Karpas-422 (cell line): ENCODE data around the gene MYH14. TPM values are rescaled to one million over a fixed set of nuclear protein-coding genes. Genes with fewer than 3 reads are reported as not detected.

Experiments used
- DNase-seq: peaks from one replicate; pipeline ENCODE4 v3.0.0-alpha.2; 2015
- H2AFZ ChIP-seq: fragments of 200-600 bp; sonication (generic); 2 replicates; pipeline ENCODE4 v1.6.1; 2014; ENCODE audit warnings: antibody characterized with exemption, low read length, mixed read lengths
- H3K27ac ChIP-seq: fragments of 200-600 bp; sonication (generic); 2 replicates; pipeline ENCODE4 v1.5.1; 2014; ENCODE audit warnings: mild to moderate bottlenecking, low read length, moderate library complexity
- H3K27me3 ChIP-seq: fragments of 200-600 bp; sonication (generic); 2 replicates; pipeline ENCODE4 v1.6.1; 2014; ENCODE audit warnings: low read length, mixed read lengths
- H3K36me3 ChIP-seq: fragments of 200-600 bp; sonication (generic); 2 replicates; pipeline ENCODE4 v1.6.1; 2014; ENCODE audit warnings: low read length, mixed read lengths; ENCODE audit not compliant: insufficient read depth
- H3K4me1 ChIP-seq: fragments of 200-600 bp; sonication (generic); 2 replicates; pipeline ENCODE4 v1.6.1; 2014; ENCODE audit warnings: mild to moderate bottlenecking, low read length, mixed read lengths
- H3K4me2 ChIP-seq: fragments of 200-600 bp; sonication (generic); 2 replicates; pipeline ENCODE4 v1.6.1; 2014; ENCODE audit warnings: low read length, low read depth, mild to moderate bottlenecking; ENCODE audit not compliant: poor library complexity, severe bottlenecking
- H3K4me3 ChIP-seq: fragments of 200-600 bp; sonication (generic); 2 replicates; pipeline ENCODE4 v1.5.1; 2014; ENCODE audit warnings: mild to moderate bottlenecking, antibody characterized with exemption, low read length, mixed read lengths
- H3K79me2 ChIP-seq: fragments of 200-600 bp; sonication (generic); 2 replicates; pipeline ENCODE4 v1.6.1; 2014; ENCODE audit warnings: mild to moderate bottlenecking, low read length, mixed read lengths
- H3K9ac ChIP-seq: fragments of 200-600 bp; sonication (generic); 2 replicates; pipeline ENCODE4 v1.6.0; 2014; ENCODE audit warnings: low read length
- H3K9me2 ChIP-seq: fragments of 200-600 bp; sonication (generic), shearing (Covaris generic); replicated peaks from 2 replicates; pipeline ENCODE4 v1.6.0; 2014; ENCODE audit warnings: mild to moderate bottlenecking, low read length, moderate library complexity; ENCODE audit not compliant: insufficient read depth
- H3K9me3 ChIP-seq: fragments of 300-700, 200-600 bp; sonication (generic); 2 replicates; pipeline ENCODE4 v1.6.1; 2014; ENCODE audit warnings: low read length, mixed read lengths
- H4K20me1 ChIP-seq: fragments of 200-600 bp; sonication (generic); 2 replicates; pipeline ENCODE4 v1.6.1; 2014; ENCODE audit warnings: mild to moderate bottlenecking, antibody characterized with exemption, low read length, low read depth; ENCODE audit not compliant: insufficient read depth
- total RNA-seq: library from RNA; depleted of rRNA; stranded (reverse); fragments of >200 nt; shearing (Covaris generic); gene quantifications from 2 replicates; pipeline ENCODE4 v1.2.3, GENCODE V29; 2014; ENCODE audit warnings: low replicate concordance

Gene MYH14
- total RNA-seq, 1 experiment from 2014 or later: not detected

DNA sequence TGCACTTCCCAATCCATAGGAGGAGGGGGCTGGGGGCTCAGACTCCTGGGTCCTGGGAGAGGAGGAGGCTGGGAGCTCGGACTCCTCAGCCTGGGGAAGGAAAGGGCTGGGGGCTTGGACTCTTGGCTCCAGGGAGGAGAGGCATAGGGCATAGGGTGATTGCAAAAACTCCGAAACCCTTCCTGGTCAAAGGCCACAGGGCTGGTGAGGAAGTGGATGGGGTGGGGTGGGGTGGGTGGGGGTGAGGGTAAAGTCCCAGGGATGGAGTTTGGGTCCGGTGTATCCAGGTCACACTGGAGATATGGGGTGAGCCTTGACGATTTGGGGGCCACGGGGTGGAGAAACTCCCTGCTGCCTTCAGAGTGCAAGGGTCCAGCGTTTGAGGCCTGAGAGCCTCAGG is 2.8 kb downstream of the MYH14 start:
- Histone ChIP-seq H3K27me3 (no peaks in the 10 kb centered on the region), H3K9ac (no peak overlapping the region), H3K36me3 (no peaks in the 10 kb centered on the region)

DNA sequence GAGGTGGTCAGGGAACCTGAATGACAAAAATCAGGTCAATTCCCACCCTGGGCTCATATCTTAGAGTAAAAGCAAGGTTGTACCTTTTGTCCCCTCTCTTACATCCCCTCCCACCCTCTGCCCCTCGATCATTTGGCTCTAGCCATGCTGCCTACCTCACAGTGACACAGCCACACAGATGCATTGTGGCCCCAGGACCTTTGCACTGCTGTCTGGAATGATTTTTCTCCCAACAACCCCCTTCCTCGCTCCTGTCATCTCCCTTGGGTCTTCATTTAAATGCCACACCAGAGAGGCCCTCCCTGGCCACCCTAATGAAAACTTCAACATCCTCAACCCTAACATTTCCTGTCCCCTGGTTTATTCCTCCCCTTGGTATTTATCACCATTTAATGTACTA is 4.3 kb downstream of the MYH14 start:
- H4K20me1 ChIP-seq: no peaks in the 10 kb centered on the region
- H2AFZ ChIP-seq: no peak overlapping the region
- no peak for DNase-seq
- H3K27me3 ChIP-seq: no peaks in the 10 kb centered on the region
- H3K4me3 ChIP-seq: no peak overlapping the region
- H3K9me3 ChIP-seq: no peaks in the 10 kb centered on the region
- no peaks in the 10 kb centered on the region for H3K9me2 ChIP-seq
- H3K9ac ChIP-seq: no peak overlapping the region
- no peaks in the 10 kb centered on the region; the same call in 1 of the 2 replicates for H3K4me1 ChIP-seq
- H3K36me3 ChIP-seq: no peaks in the 10 kb centered on the region
- H3K79me2 ChIP-seq: no peaks in the 10 kb centered on the region
- no peak overlapping the region for H3K4me2 ChIP-seq
- H3K27ac ChIP-seq: no peak overlapping the region

More for the DNA sequence above, 2.8 kb downstream of the MYH14 start:
- Histone ChIP-seq H4K20me1 (no peaks in the 10 kb centered on the region), H3K27ac (no peak overlapping the region), H3K4me1 (no peaks in the 10 kb centered on the region; the same call in 1 of the 2 replicates), H2AFZ (no peak overlapping the region), H3K9me3 (no peaks in the 10 kb centered on the region), H3K4me3 (no peak overlapping the region), H3K4me2 (no peak overlapping the region), H3K9me2 (no peaks in the 10 kb centered on the region), H3K79me2 (no peaks in the 10 kb centered on the region)
- no peak for DNase-seq

DNA sequence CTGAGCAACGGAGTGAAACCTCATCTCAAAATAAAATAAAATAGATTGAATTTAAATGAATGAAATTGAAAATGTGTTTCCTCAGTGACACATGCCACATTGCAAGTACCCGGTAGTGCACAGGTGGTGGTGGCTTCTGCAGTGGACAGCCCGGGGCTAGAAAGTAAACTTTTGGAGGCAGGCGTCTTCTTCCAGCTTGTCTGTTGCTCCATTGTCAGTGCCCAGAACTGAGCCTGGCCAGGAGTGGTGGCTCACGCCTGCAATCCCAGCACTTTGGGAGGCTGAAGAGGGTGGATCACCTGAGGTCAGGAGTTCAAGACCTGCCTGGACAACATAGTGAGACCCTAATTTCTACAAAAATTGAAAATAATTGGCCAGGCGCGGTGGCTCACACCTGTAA is 5.7 kb downstream of the MYH14 start:
- DNase-seq: no peak
- no peaks in the 10 kb centered on the region for H3K9me3 ChIP-seq
- no peak overlapping the region for H3K4me2 ChIP-seq
- no peak overlapping the region for H3K27ac ChIP-seq
- no peaks in the 10 kb centered on the region for H3K79me2 ChIP-seq
- no peaks in the 10 kb centered on the region for H3K27me3 ChIP-seq
- H3K4me3 ChIP-seq: no peak overlapping the region
- no peaks in the 10 kb centered on the region; the same call in 1 of the 2 replicates for H3K4me1 ChIP-seq
- H4K20me1 ChIP-seq: no peaks in the 10 kb centered on the region
- H3K36me3 ChIP-seq: no peaks in the 10 kb centered on the region
- no peak overlapping the region for H3K9ac ChIP-seq
- no peaks in the 10 kb centered on the region for H3K9me2 ChIP-seq
- H2AFZ ChIP-seq: no peak overlapping the region

DNA sequence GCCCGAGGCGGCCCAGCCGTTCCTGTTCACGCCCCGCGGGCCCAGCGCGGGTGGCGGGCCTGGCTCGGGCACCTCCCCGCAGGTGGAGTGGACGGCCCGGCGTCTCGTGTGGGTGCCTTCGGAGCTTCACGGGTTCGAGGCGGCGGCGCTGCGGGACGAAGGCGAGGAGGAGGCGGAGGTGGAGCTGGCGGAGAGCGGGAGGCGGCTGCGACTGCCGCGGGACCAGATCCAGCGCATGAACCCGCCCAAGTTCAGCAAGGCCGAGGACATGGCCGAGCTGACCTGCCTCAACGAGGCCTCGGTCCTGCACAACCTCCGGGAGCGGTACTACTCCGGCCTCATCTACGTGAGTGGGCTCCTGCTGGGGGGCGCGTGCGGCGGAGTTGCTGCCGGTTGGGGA is 7.0 kb downstream of the MYH14 start:
- Histone ChIP-seq H3K4me1 (no peaks in the 10 kb centered on the region; the same call in 1 of the 2 replicates), H3K9ac (no peak overlapping the region), H3K4me2 (no peak overlapping the region), H3K4me3 (no peak overlapping the region), H3K27ac (no peak overlapping the region), H3K27me3 (no peaks in the 10 kb centered on the region), H3K36me3 (no peaks in the 10 kb centered on the region), H3K79me2 (no peaks in the 10 kb centered on the region), H3K9me3 (no peaks in the 10 kb centered on the region), H3K9me2 (no peaks in the 10 kb centered on the region), H4K20me1 (no peaks in the 10 kb centered on the region), H2AFZ (no peak overlapping the region)
- no peak for DNase-seq

DNA sequence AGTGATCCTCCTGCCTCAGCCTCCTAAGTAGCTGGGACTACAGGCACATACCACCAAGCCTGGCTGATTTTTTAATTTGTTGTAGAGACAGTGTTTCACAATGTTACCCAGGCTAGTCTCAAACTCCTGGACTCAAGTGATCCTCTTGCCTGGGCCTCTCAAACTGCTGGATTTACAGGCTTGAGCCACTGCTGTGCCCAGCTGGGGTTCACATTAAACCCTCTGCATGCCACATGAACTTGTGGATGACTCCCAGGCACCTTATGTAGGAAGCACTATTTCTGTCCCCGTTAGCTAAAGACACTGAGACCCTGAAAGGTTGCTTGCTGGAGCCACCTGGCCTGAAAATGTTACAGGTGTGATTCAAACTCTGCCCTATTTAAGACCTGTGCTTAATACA is 10.5 kb downstream of the MYH14 start:
- H3K4me1 ChIP-seq: no peaks in the 10 kb centered on the region
- no peak overlapping the region for H2AFZ ChIP-seq
- no peaks in the 10 kb centered on the region for H3K9me3 ChIP-seq
- H3K36me3 ChIP-seq: no peaks in the 10 kb centered on the region
- H3K9me2 ChIP-seq: no peaks in the 10 kb centered on the region
- no peak overlapping the region for H3K4me2 ChIP-seq
- H3K27ac ChIP-seq: no peak overlapping the region
- no peak for DNase-seq
- no peaks in the 10 kb centered on the region for H3K27me3 ChIP-seq
- no peaks in the 10 kb centered on the region for H4K20me1 ChIP-seq
- no peak overlapping the region for H3K9ac ChIP-seq
- no peaks in the 10 kb centered on the region for H3K79me2 ChIP-seq
- H3K4me3 ChIP-seq: no peak overlapping the region

DNA sequence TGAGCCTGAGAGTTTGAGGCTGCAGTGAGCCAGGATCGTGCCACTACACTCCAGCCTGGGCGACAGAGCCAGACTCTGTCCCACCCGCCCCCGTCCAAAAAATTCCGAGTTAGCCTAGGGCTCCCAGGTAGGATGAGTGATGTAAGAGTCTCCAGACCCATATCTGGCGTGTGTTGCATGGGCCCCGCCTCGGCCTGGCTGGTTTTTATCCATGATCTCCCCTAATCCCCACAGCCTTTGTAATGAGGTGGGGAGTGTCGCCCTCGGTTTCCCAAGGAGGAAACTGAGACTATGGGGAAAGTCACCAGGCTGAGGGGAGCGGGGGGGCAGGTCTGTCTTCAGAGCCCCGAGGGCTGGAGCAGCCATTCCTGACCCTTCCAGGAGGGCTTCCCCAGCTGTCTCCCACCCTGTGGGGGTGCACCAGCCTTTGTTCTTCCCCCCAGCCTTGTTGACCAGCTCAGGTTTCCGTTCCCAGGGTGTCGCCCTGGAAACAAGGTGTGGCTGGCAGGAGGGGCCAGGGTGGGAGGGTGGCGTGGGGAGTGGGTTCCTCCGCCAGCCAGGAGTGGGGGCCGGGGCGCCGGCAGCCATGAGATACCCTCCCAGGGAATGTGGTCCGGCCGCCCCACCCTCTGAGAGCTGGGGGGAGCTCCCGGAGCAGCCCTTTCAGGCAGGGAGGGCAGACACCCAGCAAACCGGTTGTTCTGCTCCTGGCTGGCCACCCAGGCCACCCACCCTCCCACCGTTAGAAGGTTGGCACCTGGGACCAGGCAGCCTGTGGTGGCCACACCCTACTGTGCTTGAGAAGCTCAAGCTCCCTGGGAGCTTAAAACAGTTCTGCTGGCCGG is 11.5 kb downstream of the MYH14 start:
- Histone ChIP-seq H4K20me1 (no peaks in the 10 kb centered on the region), H3K79me2 (no peaks in the 10 kb centered on the region), H3K4me2 (no peak overlapping the region), H3K4me3 (no peak overlapping the region), H3K27ac (no peak overlapping the region), H3K4me1 (no peaks in the 10 kb centered on the region), H3K27me3 (no peaks in the 10 kb centered on the region), H3K9ac (no peak overlapping the region), H3K9me3 (no peaks in the 10 kb centered on the region), H2AFZ (no peak overlapping the region), H3K36me3 (no peaks in the 10 kb centered on the region), H3K9me2 (no peaks in the 10 kb centered on the region)
- DNase-seq: no peak

DNA sequence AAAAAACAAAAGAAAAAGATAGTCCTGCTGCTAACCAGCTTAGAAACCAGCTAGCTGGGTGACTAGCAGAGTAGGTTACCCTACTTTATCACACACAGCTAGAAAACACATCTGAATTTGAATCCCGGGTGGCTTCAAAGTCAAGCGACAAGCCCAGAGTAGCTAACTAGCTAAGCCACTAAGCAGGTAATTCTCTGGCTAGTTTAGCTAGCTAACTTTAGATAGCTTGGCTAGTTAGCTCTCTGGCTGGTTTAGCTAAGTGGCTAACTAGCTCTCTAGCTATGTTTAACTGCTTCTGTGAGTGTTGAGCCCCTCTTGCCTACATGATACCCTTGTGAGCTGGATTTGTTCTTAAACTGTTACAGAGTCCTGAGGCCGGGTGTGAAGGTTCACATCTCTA is 12.4 kb downstream of the MYH14 start:
- Histone ChIP-seq H2AFZ (no peak overlapping the region), H3K36me3 (no peaks in the 10 kb centered on the region), H3K4me3 (no peak overlapping the region), H3K79me2 (no peaks in the 10 kb centered on the region), H3K27me3 (no peaks in the 10 kb centered on the region), H3K9ac (no peak overlapping the region), H3K9me2 (no peaks in the 10 kb centered on the region), H3K4me2 (no peak overlapping the region), H3K27ac (no peak overlapping the region), H4K20me1 (no peaks in the 10 kb centered on the region), H3K9me3 (no peaks in the 10 kb centered on the region), H3K4me1 (no peaks in the 10 kb centered on the region)
- DNase-seq: no peak

DNA sequence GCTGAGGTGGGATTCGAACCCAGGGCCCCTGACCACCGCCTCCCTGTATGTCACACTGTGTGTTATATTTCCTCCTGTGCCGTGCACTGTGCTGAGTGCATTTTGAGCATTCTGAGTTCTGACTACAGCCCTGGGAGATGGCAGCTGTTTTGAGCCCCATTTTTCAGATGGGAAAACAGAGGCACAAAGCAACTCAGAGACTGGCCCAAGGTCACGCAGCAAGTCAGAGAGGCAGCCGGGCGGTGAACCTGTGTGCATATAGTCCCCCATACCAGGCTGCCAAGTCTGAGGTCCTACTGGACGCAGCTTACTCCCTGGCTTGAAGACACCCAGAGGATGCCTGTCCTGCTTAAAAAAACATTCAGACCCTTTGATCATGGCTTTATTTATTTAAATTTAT is 17.7 kb downstream of the MYH14 start:
- DNase-seq: no peak
- Histone ChIP-seq H3K9ac (no peak overlapping the region), H3K9me3 (no peaks in the 10 kb centered on the region; the same call in 1 of the 2 replicates), H3K9me2 (no peaks in the 10 kb centered on the region), H3K4me1 (no peaks in the 10 kb centered on the region), H3K4me3 (no peak overlapping the region), H4K20me1 (no peaks in the 10 kb centered on the region), H2AFZ (no peak overlapping the region), H3K4me2 (no peak overlapping the region), H3K79me2 (no peaks in the 10 kb centered on the region), H3K36me3 (no peaks in the 10 kb centered on the region), H3K27me3 (no peaks in the 10 kb centered on the region), H3K27ac (no peak overlapping the region)
